Measurements from ENCODE around the gene TBC1D20.

TBC1D20 gene

GRCh38 chr20:420166-420620 is 42.1 kb downstream of the TBC1D20 start:
- DNase-seq (ENCODE audit: low read depth) = no peak
- in situ Hi-C loops (cut with HindIII; ENCODE audit: low sequenced_read_pairs) = no loop called here
- no peak overlapping the region for H3K4me3 ChIP-seq (ENCODE audit: low read depth, low read length)
- no peak for TF ChIP-seq CTCF (IDR thresholded peaks at IDR 0.05; ENCODE audit: low read depth, low read length, missing control alignments)

- in situ Hi-C loops (cut with HindIII; ENCODE audit: low sequenced_read_pairs) = no loop called here
- DNase-seq (ENCODE audit: low read depth) = no peak
- TF ChIP-seq CTCF (IDR thresholded peaks at IDR 0.05; ENCODE audit: low read depth, low read length, missing control alignments) = no peak
- H3K4me3 ChIP-seq (ENCODE audit: low read depth, low read length) = no peak overlapping the region
These were observed 42.7 kb downstream of the TBC1D20 start for GRCh38 chr20:419556-420165.

GRCh38 chr20:418858-419365 is 43.4 kb downstream of the TBC1D20 start:
- in situ Hi-C loops (cut with HindIII; ENCODE audit: low sequenced_read_pairs) = no loop called here
- TF ChIP-seq CTCF (IDR thresholded peaks at IDR 0.05; ENCODE audit: low read depth, low read length, missing control alignments) = no peak
- no peak overlapping the region for H3K4me3 ChIP-seq (ENCODE audit: low read depth, low read length)
- no peak for DNase-seq (ENCODE audit: low read depth)

GRCh38 chr20:417801-418342 is 44.5 kb downstream of the TBC1D20 start:
- no peak overlapping the region for H3K4me3 ChIP-seq (ENCODE audit: low read depth, low read length)
- DNase-seq (ENCODE audit: low read depth) = no peak
- in situ Hi-C loops (cut with HindIII; ENCODE audit: low sequenced_read_pairs) = no loop called here
- no peak for TF ChIP-seq CTCF (IDR thresholded peaks at IDR 0.05; ENCODE audit: low read depth, low read length, missing control alignments)

- in situ Hi-C loops (cut with HindIII; ENCODE audit: low sequenced_read_pairs) = no loop called here
- no peak for TF ChIP-seq CTCF (IDR thresholded peaks at IDR 0.05; ENCODE audit: low read depth, low read length, missing control alignments)
These were observed 45.2 kb downstream of the TBC1D20 start for GRCh38 chr20:416950-417800.

GRCh38 chr20:415820-416322 is 46.5 kb downstream of the TBC1D20 start:
- in situ Hi-C loops (cut with HindIII; ENCODE audit: low sequenced_read_pairs) = no loop called here

More at GRCh38 chr20:416950-417800, 45.2 kb downstream of the TBC1D20 start:
- no peak overlapping the region for H3K4me3 ChIP-seq (ENCODE audit: low read depth, low read length)
- DNase-seq (ENCODE audit: low read depth) = no peak

More at GRCh38 chr20:415820-416322, 46.5 kb downstream of the TBC1D20 start:
- no peak for TF ChIP-seq CTCF (IDR thresholded peaks at IDR 0.05; ENCODE audit: low read depth, low read length, missing control alignments)
- H3K4me3 ChIP-seq (ENCODE audit: low read depth, low read length) = no peak overlapping the region
- DNase-seq (ENCODE audit: low read depth) = no peak

All from astrocyte of the cerebellum (primary cell).